Stimulated activated naive CD4-positive, alpha-beta T cell treated with Interleukin-2 at 50 U/mL for 16 hours (primary cell): Measurements from ENCODE around the gene CSRNP2.
"Not testable (repeated sequence)": the region's sequence is repeated elsewhere in the genome, so short reads cannot be mapped to it uniquely, and the experiment has no call there.

Experiments used
- DNase-seq: peaks from one replicate; lab custom pipeline; 2025; lab: John Stamatoyannopoulos, UW

Gene CSRNP2

GRCh38 chr12:51083126-51083833 is at the start of gene CSRNP2:
CSRNP2 (minus strand) TSS chr12:51083596; CDS start chr12:51076561, 7,035 bp downstream.
- DNase-seq, result peak; percentile 94

GRCh38 chr12:51132693-51133092 is 49.3 kb upstream of the CSRNP2 start:
- no peak for DNase-seq

GRCh38 chr12:51131745-51132521 is 48.5 kb upstream of the CSRNP2 start:
- DNase-seq, result no peak

GRCh38 chr12:51128919-51129318 is 45.5 kb upstream of the CSRNP2 start:
- no peak for DNase-seq

- no peak for DNase-seq
These were observed 43.8 kb upstream of the CSRNP2 start for GRCh38 chr12:51127050-51127729.

- DNase-seq, result no peak
These were observed 42.9 kb upstream of the CSRNP2 start for GRCh38 chr12:51126297-51126696.

GRCh38 chr12:51124504-51124903 is 41.1 kb upstream of the CSRNP2 start:
- no peak for DNase-seq

- no peak for DNase-seq
These were observed 39.4 kb upstream of the CSRNP2 start for GRCh38 chr12:51122844-51123243.

- no peak for DNase-seq
These were observed 35.3 kb upstream of the CSRNP2 start for GRCh38 chr12:51118706-51119105.

- DNase-seq, result no peak
These were observed 32.1 kb upstream of the CSRNP2 start for GRCh38 chr12:51115533-51115932.

GRCh38 chr12:51108136-51108535 is 24.7 kb upstream of the CSRNP2 start:
- no peak for DNase-seq

- DNase-seq, result no peak
These were observed 20.6 kb upstream of the CSRNP2 start for GRCh38 chr12:51103977-51104376.

- DNase-seq, result no peak
These were observed 15.2 kb upstream of the CSRNP2 start for GRCh38 chr12:51098611-51099010.

GRCh38 chr12:51090705-51091229 is 7.4 kb upstream of the CSRNP2 start:
- no peak for DNase-seq

GRCh38 chr12:51087818-51088217 is 4.4 kb upstream of the CSRNP2 start:
- peak; percentile 22 for DNase-seq

GRCh38 chr12:51086933-51087332 is 3.5 kb upstream of the CSRNP2 start:
- no peak for DNase-seq

- no peak for DNase-seq
These were observed 2.4 kb upstream of the CSRNP2 start for GRCh38 chr12:51085757-51086156.

GRCh38 chr12:51082561-51083125 is 753 bp downstream of the CSRNP2 start:
- no peak for DNase-seq

GRCh38 chr12:51081421-51081820 is 2.0 kb downstream of the CSRNP2 start:
- DNase-seq, result no peak

GRCh38 chr12:51080136-51080535 is 3.3 kb downstream of the CSRNP2 start:
- DNase-seq, result no peak

GRCh38 chr12:51078866-51079265 is 4.5 kb downstream of the CSRNP2 start:
- DNase-seq, result not testable (repeated sequence)

- not testable (repeated sequence) for DNase-seq
These were observed 5.0 kb downstream of the CSRNP2 start for GRCh38 chr12:51078346-51078745.
